Measurements from ENCODE around the gene PUM2.

PUM2 gene

DNA sequence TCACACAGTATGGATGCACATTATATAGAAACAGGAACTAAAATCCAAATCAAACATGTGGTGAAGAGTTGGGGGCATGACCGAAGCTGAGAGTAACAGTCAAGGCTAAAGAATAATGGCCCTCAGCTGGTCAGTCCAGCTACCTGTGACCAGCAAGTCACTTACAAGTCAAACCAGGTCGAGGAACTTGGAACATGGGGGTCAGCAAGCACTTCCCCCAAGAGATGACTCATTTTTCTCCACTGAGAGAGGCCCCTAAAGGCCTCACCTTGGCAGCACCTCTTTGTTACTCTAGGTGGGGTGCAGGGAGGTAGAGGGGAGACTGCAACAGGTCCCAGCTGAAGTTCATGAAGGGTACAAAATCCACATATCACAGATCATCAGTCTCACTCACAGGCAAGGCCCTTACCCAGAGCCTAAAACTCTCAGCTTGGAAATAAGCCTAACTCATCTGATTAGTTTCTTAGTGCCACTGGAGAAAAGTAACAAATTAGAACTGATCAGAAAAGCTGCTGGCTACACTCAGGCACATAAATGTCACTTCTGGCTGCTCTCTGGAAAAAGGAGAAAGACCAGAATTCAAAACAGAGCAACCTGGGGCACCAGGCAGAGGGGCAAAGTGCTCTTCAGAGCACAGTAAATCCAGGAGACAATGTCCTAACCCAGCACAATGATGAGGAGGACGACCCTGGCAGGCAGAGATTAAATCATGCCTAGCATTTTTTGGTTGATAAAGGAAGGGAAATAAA lies 129.7 kb downstream of the PUM2 start:
- DNase-seq (ENCODE audit: insufficient read length, low spot score) (no peak), FAIRE-seq (no peak)

DNA sequence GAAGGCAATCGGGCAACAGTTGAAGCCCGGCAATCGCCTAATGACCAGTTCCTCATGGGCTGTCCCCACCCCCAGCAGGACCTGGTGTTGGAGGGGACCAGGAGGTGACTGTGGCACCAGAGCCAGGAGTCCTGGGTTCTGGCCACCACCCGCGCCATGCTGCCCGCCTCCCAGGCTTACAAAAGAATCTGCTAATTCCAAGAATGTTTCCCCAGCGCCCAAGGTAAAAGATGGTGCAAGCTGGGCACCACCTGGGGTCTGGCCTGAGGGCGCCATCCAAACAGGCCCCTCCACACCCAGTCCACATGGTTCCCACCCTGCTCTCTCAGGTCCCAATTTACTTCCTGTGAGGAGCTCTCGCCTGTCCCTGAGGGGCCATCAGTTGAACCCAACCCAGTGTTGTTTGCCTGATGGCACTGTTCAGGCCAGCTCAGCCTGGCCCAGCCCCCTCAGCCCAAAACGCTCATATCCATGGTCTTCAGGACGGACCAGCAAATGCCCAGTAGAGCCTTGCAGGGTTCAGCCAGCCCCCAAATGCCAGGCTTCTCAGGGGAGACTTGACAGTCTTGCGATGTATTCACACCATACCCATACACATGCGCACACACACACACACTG lies 130.8 kb downstream of the PUM2 start:
- DNase-seq (ENCODE audit: insufficient read length, low spot score) = no peak
- no peak for FAIRE-seq

DNA sequence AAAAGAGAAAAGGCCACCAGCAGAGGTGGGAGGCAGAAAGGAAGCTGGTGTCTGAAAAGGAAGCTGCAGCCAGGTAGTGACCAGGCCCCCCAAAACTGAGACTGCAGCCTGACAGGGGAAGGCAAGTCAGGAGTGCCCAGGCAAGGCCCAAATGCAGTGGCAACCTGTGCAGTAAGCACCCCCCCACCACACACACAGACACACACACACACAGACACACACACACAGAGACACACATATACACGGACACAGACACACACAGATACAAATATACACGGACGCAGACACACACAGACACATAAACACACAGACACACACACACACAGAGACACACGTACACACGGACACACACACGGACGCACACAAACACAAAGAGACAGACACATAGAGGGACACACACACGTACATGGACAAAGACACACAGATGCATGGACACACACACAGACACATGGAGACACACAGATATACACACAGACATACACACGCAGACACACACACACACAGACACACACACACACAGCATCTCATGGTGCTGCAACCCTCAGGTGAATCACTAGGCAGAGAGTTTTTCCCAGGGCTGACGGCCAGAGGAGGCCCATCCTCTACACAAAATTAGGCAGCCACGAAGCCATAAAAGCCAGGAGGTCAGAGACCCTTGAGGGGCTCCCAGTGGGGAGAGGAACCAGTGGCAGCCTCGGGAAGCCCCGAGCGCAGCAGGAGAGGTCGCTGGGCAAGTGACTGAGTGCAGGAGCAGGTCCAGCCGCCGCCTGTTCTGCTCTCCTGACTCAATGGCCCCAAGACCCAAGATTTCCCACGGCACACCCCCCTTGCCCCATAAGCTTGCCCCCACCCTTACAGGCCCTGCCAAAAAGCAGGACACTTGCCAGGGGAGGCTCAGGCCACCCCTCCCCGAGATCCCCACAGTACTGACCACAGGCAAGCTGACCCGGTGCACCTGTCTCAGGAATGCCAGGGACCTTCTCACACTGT lies 132.0 kb downstream of the PUM2 start:
- FAIRE-seq (peak; percentile 88), DNase-seq (ENCODE audit: insufficient read length, low spot score) (no peak)

DNA sequence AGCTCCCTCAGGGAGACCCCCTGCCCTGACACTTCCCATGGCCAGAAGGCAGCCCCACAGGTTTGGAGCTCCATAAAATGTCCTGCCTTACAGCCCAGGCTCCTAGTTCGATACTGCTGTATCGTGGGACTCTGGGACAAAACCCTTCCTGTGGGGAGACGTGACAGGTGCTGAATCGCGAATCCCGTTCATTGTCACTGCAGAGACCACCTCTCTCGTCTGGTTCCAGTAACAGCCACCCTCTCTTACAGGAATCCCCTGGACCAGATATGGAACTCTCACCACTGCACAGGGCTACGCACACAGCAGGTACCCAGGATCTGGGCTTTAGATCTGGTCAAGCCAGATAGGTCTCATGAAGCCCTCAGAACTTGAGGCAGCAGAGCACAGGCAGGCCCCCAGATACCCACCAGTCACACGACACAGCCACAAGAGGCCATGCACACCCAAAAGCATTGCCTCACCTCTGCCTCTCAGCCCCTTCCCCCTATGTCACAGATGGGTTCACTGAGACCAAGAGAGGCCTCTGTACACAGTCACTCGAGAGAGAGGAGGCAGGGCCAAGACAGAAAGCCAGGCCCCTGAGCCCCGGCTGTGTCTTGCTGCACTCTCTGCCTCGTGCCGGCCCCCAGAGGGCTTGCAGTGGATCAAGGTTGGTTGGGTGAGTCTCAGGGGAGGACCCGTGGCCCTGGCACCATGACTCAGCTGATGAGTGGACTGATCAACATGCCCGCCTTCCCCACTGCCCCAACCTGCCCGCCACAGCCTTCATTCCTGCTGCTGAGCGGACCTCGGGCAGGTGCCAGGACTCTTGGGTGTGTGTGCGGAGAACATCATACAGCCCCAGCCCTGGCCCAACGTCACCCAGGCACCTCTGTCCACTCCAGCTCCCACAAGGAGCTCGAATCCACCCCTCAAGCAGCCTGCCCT lies 133.3 kb downstream of the PUM2 start:
- no peak for FAIRE-seq
- DNase-seq (ENCODE audit: insufficient read length, low spot score) = no peak

DNA sequence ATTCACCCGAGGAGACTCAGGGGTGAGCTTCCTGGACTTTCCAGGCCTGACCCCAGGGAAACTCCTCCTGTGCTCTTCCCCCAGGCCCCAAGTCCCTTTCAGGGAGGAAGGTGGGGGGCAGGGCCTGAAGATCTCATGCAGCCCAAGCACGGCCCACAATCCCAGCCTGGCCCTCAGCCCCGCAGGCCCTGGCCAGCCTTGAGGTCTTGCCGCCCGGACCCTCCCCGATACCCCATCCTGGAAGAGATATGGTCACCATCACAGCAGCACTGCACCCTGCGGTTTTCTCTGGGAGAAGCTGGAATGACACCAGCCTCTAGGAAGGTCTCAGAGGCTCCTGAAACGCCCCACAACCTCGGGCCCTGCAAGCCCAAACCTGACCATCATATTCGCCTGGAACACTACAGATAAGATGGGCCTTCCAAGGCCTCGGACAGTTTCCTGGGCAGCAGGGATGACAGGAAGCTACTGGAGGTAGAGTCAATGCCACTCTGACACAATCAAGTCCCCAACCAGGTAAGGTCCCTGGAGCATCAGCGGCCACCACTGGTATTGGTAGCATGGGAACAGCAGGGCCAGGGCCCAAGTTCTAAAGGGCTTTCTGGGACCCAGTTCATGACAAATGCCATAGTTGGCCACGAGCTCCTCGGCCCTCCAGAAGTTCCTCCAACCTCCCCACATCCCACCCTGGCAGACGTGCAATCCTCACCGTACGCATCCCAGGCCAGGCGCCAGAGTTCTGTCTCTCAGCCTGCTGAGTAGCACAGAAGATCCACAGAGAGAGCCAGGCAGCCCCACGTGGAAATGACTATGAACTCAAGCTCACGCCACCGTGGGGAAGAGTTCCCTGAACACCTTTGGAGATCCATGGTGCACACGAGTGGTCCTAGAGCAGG lies 134.3 kb downstream of the PUM2 start:
- DNase-seq (ENCODE audit: insufficient read length, low spot score) = no peak
- no peak for FAIRE-seq

DNA sequence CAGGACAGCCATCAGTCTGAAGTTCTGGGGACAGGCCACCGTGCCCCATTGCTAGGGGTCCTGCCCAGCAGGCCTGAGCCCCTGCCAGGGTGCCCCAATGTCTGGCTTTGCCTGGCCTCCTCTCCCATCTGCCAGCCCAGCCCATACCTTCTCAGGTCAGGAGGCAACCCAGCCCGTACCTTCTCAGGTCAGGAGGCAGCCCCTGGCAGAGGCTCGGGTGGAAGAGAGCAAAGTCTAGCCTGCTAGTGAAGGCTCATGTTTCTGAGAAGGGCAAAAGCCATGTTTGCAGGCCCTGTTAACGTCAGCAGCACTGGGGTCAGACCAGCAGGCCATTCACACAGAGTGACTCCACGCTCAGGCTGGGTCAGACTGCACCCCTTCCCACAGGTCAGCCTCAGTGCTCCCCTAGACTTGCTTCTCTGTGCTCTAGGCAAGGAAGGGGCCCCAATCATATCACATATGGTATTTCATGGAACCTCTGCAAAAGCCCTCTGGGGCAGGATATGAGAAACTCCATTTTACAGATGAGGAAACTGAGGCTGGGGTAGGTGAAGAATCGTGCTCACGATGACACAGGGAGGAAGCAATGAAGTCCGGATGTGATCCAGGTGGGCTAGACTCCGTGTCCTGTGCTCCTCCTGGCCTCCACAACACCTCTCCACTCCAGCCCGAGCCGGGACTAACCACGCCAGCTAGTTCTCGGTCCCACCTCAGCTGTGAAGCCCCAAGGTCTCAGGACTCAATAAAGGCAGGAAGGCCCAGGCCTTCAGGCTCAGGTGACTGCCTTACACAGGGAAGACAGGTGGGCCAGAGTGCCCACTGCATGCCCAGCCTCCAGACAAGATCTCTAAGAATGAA lies 135.2 kb downstream of the PUM2 start:
- DNase-seq (ENCODE audit: insufficient read length, low spot score) (no peak), FAIRE-seq (no peak)

DNA sequence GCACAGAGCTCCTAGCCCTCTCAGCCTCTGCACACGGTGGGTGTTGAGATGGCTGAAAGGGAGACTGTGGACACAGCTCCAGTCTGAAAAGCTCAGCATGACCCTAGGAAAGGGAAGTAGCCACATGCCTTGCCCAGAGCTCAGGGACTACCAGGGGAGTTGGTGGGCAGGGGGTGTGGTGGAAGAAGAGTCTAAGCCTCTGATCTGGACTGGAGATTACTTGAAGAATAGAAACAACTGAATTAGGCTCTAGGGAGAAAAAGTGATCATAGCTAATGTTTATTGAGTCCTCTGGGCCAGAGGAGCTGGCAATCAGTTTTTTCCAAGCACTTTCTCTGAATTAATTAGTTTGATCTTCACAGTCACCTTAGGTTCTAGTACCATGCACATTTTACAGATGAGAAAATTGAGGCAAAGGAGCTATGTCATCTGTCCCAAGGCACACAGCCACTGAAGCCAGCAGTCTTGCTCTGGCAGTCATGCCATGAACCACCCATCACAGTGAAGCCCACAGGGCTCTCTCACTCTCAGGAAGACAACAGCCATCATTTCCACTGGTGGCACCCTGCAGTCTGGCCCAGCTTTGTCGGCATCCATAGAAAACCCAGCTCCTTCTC lies 136.0 kb downstream of the PUM2 start:
- DNase-seq (ENCODE audit: insufficient read length, low spot score) (no peak), FAIRE-seq (peak; percentile 16)

DNA sequence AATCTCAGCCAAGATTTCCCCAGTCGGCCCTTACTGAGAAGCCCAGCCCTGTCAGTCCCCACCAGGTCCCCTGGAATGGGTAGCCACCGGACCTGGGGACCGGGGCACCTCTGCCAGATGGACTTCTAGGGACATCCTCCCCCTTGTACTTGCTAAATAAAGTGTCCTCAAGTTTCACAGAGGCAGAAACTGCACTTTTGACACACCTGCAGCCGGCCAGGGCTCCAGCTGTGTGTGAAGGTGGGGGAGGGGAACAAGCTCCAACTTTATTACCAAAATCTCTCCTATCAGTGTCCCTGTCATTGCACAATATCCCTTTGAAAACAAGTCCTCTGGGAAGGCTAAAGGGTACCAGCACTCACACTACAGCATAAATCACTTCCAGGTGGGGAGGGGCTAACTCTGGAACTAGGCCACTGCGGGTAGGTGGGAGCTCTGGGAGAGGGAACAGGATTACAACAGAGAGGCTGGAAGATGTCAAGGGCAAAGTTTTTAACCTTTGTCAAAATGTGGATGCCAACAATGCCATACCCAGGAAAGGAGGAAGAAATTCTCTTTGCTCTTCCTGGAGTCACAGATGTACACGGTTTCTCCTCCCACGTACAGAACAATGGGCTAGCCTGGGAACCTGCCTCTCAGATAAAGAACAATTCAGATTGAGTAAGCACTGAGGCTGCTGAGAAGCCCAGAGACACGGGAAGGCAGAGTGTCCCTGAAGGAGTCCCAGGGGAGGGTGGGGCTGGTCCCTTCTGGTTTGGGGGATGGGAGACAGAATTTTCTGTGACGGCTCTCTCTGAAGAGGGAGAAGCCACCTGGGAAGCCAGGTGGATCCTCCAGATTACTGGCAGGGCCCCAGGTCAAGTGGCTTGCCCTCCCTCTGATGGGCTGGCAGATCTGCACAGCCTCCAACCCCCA lies 136.7 kb downstream of the PUM2 start:
- DNase-seq (ENCODE audit: insufficient read length, low spot score) = no peak
- peak; percentile 13 for FAIRE-seq

DNA sequence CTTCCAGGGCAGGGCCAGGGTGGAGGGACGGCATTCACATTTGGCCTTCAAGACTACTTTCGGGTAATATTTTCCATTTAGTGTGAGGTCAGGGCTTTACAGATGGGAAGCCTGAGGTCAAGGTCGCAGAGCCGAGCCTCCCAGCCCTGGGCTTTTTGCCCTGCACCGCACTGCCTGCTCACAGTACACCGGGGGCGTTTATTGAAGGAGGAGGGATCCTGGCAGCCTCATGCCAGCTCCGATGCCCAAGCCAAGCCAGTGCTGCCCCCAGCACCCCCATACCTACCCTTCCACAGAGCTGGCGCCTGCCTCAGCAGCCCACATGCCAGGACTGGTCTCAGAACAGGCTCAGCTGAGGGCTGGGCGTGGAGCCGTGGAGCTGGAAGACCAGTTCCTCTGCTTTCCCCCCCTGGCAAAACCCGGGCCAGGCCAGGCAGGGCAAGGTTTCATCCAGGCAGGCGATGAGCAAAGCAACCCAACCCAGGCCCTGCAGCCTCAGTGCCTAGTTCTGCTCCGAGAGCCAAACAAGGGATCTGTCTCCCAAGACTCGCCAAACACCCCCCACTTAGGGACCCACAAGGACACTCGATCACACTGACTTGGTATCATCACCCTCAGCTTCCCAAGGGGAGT lies 137.7 kb downstream of the PUM2 start:
- no peak for FAIRE-seq
- no peak for DNase-seq (ENCODE audit: insufficient read length, low spot score)

DNA sequence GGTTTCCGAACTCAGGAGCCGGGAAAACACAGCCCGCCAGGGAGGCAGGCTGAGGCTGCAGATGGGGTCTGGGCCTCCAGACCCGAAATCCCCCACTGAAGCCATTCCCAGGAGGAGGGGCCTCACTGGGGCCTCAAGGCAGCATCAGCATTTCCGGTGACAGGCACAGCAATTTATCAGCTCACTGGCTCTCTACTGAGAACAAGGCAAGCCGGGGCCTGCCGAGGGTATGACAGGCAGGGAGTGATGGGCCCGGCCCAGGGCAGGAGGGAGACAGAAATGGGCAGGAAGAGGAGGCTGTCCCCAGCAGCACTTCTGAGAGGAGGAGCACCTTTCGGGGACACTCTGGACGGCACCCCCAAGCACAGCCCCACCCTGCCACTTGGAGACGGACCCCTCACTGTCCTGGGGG lies 138.2 kb downstream of the PUM2 start:
- peak; percentile 88 for FAIRE-seq
- peak; percentile 91 for DNase-seq (ENCODE audit: insufficient read length, low spot score)

DNA sequence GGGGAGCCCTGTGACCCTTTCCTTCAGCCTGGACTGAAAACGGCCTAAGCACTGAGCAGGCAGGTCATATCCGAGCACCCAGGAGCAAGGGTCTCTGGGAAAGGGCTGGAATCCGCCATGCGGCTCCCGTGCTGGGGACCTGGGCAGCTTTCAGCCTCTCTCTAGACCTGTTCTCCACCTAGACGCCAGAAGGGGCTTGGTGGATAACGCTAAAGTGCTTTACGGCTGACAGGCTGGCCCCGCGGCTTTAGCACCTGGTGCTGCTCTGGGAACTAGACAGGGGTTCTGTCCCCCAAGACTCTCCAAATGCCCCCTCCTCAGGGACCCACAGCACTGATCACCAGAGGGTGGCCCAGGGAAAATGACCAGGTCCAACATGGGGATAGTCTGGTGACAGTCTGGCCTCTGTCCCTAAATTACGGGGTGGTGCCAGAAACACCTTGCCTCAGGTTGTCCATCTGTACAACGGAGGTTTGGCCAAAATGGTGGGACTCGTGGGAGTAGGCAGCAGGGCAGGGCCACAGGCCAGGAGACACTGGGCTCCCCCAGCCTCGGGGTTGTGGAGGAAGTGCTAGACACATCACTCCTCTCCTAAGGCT lies 138.7 kb downstream of the PUM2 start:
- FAIRE-seq = no peak
- DNase-seq (ENCODE audit: insufficient read length, low spot score) = no peak

DNA sequence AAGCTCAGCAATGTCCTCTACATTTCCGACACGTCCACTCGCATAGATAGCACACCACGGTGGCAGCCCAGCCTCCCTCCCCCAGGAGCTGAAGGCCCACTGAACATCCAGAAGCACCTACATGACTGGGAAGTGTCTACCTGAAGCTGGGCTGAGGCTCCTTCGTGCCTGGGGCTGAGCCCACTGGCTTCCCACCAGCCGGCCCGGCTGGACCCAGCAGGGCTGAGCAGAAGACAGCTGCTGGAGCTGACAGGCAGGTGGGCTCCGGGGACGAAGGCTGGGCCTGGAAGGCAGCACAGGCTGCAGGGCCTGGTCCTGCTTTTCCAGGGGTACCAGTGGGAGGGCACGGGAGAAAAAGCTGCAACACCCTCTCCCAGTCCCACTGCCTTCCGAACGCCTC lies 139.2 kb downstream of the PUM2 start:
- FAIRE-seq (peak; percentile 13), DNase-seq (ENCODE audit: insufficient read length, low spot score) (no peak)

DNA sequence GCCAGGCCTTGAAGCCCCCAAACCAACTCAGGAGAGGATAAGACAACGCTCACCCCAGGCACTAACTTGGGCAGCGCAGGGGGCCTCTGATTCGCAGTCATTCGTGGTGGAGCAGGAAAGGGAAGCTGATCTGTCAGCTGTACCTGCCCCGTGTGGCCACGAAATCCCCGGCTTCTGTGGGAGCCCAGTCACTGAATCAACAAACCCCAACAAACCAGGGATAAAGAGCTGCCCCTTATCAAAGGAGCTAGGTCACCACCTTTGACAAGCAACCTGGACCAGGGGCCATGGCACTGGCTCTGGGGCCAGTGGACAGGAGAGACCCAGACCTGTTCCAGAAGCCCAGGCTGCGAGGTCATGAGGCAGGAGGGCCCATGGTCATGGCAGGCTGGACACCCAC lies 140.2 kb downstream of the PUM2 start:
- no peak for FAIRE-seq

DNA sequence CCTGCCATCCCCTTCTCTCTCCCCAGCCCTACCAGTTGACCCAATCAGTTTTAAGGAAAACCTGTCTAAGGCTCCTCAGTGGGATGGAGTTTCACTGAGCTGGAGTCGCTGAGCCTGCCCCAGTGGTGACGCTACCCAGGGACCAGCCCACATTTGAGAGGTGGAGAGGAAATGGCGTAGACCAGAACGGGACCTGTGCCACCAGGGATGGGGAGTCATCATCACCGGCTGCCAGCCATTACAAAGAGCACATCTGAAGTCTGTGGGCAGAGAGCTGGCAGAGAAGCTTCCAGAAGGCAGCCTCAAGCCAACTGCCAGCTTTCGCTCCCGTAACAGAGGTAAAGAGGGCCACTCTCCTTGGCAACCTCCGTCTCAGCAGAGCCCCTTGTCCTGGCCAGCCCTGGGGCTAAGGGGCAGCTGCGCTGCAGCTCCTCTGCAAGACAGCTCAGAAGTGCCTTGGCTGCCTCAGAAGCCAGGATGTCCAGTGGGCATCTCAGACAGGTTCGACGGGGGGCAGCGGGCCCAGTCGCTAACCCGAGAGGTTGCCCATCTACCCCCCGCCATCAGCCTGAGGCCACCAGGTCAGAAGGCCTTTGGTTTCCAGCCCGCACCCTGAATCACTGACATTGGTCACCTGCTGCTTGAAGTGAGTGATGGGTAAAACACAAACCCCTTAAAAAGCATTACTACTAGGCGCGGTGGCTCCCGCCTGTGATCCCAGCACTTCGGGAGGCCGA lies 141.1 kb downstream of the PUM2 start:
- no peak for FAIRE-seq

More for the DNA sequence above, 140.2 kb downstream of the PUM2 start:
- no peak for DNase-seq (ENCODE audit: insufficient read length, low spot score)

DNA sequence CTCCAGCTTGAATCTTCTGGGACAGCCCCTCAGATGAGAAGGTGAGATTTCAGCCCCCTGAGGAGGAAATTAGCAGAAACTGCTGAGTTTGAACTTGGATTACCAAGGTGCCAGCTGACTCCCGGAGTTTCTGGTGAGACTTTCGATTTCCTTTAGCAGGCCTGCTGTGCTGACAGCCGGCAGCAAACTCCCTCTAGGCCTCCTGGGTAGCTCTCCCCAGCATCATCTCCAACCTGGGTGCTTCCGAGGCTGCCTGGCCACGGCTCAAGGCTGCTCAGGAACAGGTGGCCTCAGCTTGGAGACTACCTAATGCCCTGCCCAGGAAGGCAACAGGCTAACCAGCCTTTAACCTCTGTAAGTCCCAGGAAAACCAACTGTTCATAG lies 142.2 kb downstream of the PUM2 start:
- no peak for DNase-seq (ENCODE audit: insufficient read length, low spot score)
- no peak for FAIRE-seq

More for the DNA sequence above, 141.1 kb downstream of the PUM2 start:
- no peak for DNase-seq (ENCODE audit: insufficient read length, low spot score)
